Measurements from ENCODE around the gene SRP19. TPM values are rescaled to one million over a fixed set of nuclear protein-coding genes. Genes with fewer than 3 reads are reported as not detected.
A peak's percentile ranks its signal among the peaks of the same experiment; 100 is the strongest.
"Not testable (repeated sequence)": the region's sequence is repeated elsewhere in the genome, so short reads cannot be mapped to it uniquely, and the experiment has no call there.

The SRP19 gene
- total RNA-seq, 2 donors from 2014 or later: 65.4 to 65.7 TPM

- no peak overlapping the region for H3K9ac ChIP-seq (ENCODE audit: extremely low read depth, low read length, poor library complexity, severe bottlenecking)
These were observed 41.5 kb downstream of the SRP19 start for GRCh38 chr5:112902561-112902960.

GRCh38 chr5:112904996-112905395 lies 43.9 kb downstream of the SRP19 start:
- not testable (repeated sequence) for H3K27ac ChIP-seq (ENCODE audit: low read depth, low read length); H3K9ac ChIP-seq (ENCODE audit: extremely low read depth, low read length, poor library complexity, severe bottlenecking); H3K27me3 Mint-ChIP-seq (ENCODE audit: insufficient read depth); H3K9me3 Mint-ChIP-seq; H3K4me3 Mint-ChIP-seq; H3K4me1 ChIP-seq (ENCODE audit: control insufficient read depth, insufficient read depth, low read length); DNase-seq; H3K4me1 Mint-ChIP-seq; H3K4me3 ChIP-seq (ENCODE audit: low read length); H3K27ac Mint-ChIP-seq; H3K27me3 ChIP-seq (ENCODE audit: control insufficient read depth, insufficient read depth, low read length, poor library complexity, severe bottlenecking); H3K9me3 ChIP-seq (ENCODE audit: control insufficient read depth, low read length)
- 83 to 91% methylated on average over 1 to 3 of the region's 3 CpGs for WGBS, 2 experiments (ENCODE audit: insufficient coverage in 1 of 2, insufficient read length in 1 of 2)
- H3K36me3 Mint-ChIP-seq (ENCODE audit: low read depth): peaks cover 34% of the 10 kb centered on the region
- peaks cover 37% of the 10 kb centered on the region for H3K36me3 ChIP-seq (ENCODE audit: control insufficient read depth, insufficient read depth, low read length)

More at GRCh38 chr5:112902561-112902960, 41.5 kb downstream of the SRP19 start:
- WGBS, 2 experiments (ENCODE audit: insufficient coverage in 1 of 2, insufficient read length in 1 of 2): 87 to 100% methylated on average over 2 to 3 of the region's 3 CpGs
- Mint-ChIP-seq H3K4me3 (no peak overlapping the region), H3K9me3 (no peaks in the 10 kb centered on the region), H3K36me3 (ENCODE audit: low read depth) (peaks cover 43% of the 10 kb centered on the region), H3K27ac (peak overlapping the region; percentile 21), H3K4me1 (no peaks in the 10 kb centered on the region), H3K27me3 (ENCODE audit: insufficient read depth) (no peaks in the 10 kb centered on the region)
- no peak overlapping the region for H3K4me3 ChIP-seq (ENCODE audit: low read length)
- DNase-seq: peak; percentile 7
- no peaks in the 10 kb centered on the region for H3K9me3 ChIP-seq (ENCODE audit: control insufficient read depth, low read length)
- TF ChIP-seq CTCF (conservative IDR thresholded peaks at IDR 0.05): no peak
- H3K27me3 ChIP-seq (ENCODE audit: control insufficient read depth, insufficient read depth, low read length, poor library complexity, severe bottlenecking): no peaks in the 10 kb centered on the region
- no peak overlapping the region for H3K27ac ChIP-seq (ENCODE audit: low read depth, low read length)
- H3K36me3 ChIP-seq (ENCODE audit: control insufficient read depth, insufficient read depth, low read length): peaks cover 59% of the 10 kb centered on the region
- H3K4me1 ChIP-seq (ENCODE audit: control insufficient read depth, insufficient read depth, low read length): no peaks in the 10 kb centered on the region

GRCh38 chr5:112906637-112907036 lies 45.5 kb downstream of the SRP19 start:
- no peaks in the 10 kb centered on the region for H3K9me3 ChIP-seq (ENCODE audit: control insufficient read depth, low read length)
- H3K27ac ChIP-seq (ENCODE audit: low read depth, low read length): no peak overlapping the region
- Mint-ChIP-seq H3K27me3 (ENCODE audit: insufficient read depth) (no peaks in the 10 kb centered on the region), H3K4me3 (no peak overlapping the region), H3K36me3 (ENCODE audit: low read depth) (peaks cover 33% of the 10 kb centered on the region), H3K9me3 (no peaks in the 10 kb centered on the region), H3K27ac (no peak overlapping the region), H3K4me1 (peaks cover 9% of the 10 kb centered on the region)
- H3K4me3 ChIP-seq (ENCODE audit: low read length): no peak overlapping the region
- no peaks in the 10 kb centered on the region for H3K4me1 ChIP-seq (ENCODE audit: control insufficient read depth, insufficient read depth, low read length)
- no peak for TF ChIP-seq CTCF (conservative IDR thresholded peaks at IDR 0.05)
- no peak overlapping the region for H3K9ac ChIP-seq (ENCODE audit: extremely low read depth, low read length, poor library complexity, severe bottlenecking)
- no peaks in the 10 kb centered on the region for H3K27me3 ChIP-seq (ENCODE audit: control insufficient read depth, insufficient read depth, low read length, poor library complexity, severe bottlenecking)
- peaks cover 27% of the 10 kb centered on the region for H3K36me3 ChIP-seq (ENCODE audit: control insufficient read depth, insufficient read depth, low read length)
- 93 to 100% methylated on average over 2 to 3 of the region's 3 CpGs for WGBS, 2 experiments (ENCODE audit: insufficient coverage in 1 of 2, insufficient read length in 1 of 2)
- no peak for DNase-seq

GRCh38 chr5:112907166-112907631 lies 46.1 kb downstream of the SRP19 start:
- H3K27me3 ChIP-seq (ENCODE audit: control insufficient read depth, insufficient read depth, low read length, poor library complexity, severe bottlenecking): no peaks in the 10 kb centered on the region
- H3K36me3 ChIP-seq (ENCODE audit: control insufficient read depth, insufficient read depth, low read length): peaks cover 22% of the 10 kb centered on the region
- no peaks in the 10 kb centered on the region for H3K9me3 ChIP-seq (ENCODE audit: control insufficient read depth, low read length)
- peaks cover 9% of the 10 kb centered on the region for H3K4me1 Mint-ChIP-seq
- H3K36me3 Mint-ChIP-seq (ENCODE audit: low read depth): peaks cover 31% of the 10 kb centered on the region
- 94 to 95% methylated on average over 3 to 4 of the region's 4 CpGs for WGBS, 2 experiments (ENCODE audit: insufficient coverage in 1 of 2, insufficient read length in 1 of 2)
- H3K9ac ChIP-seq (ENCODE audit: extremely low read depth, low read length, poor library complexity, severe bottlenecking): no peak overlapping the region
- H3K9me3 Mint-ChIP-seq: no peaks in the 10 kb centered on the region
- H3K4me3 ChIP-seq (ENCODE audit: low read length): no peak overlapping the region
- H3K27ac ChIP-seq (ENCODE audit: low read depth, low read length): no peak overlapping the region
- no peak for TF ChIP-seq CTCF (conservative IDR thresholded peaks at IDR 0.05)
- DNase-seq: no peak
- no peaks in the 10 kb centered on the region for H3K4me1 ChIP-seq (ENCODE audit: control insufficient read depth, insufficient read depth, low read length)
- no peak overlapping the region for H3K4me3 Mint-ChIP-seq
- H3K27me3 Mint-ChIP-seq (ENCODE audit: insufficient read depth): no peaks in the 10 kb centered on the region
- no peak overlapping the region for H3K27ac Mint-ChIP-seq
